ENCODE data around the gene TUBGCP6.

DNA sequence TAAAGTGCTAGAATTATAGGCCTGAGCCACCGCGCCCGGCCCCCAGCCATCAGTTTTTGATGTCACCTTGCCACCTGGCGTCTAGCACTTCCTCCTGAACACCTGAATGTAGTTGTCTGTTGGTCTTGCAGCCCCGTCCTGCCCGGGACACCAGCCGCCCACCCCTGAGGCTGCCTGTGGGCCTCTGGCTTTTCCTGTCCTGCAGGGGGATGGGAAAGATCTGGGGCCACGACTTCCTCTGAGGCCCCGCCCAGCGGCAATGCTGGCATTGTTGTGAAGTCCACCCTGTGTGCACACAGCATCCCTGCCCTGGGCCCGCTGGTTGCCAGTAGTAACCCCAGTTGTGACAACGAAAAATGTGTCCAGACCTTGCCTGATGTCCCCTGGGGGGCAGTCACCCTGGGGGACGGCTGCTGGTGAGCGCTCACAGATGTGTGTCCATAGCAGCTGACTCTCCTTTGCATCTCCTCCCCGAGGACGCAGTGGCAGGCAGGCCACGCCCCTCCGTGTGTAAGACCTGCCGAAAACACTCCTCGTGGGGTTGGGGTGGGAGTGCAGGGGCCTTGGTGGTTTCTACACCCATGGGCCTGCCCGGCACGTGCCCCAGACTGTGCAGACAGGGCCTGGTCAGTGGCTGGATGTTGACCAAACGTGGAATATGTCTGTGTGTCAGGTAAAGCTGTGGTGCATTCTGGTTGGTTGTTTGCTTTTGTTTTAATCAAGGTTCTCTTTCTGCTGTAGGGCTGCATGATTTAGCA lies 37.3 kb downstream of the TUBGCP6 start:
- TF ChIP-seq POLR2AphosphoS5 (IDR thresholded peaks at IDR 0.05; ENCODE audit: low read depth, low read length) (no peak), SIN3A (IDR thresholded peaks at IDR 0.05; ENCODE audit: borderline replicate concordance, insufficient read depth, low read depth, low read length) (no peak)
- TF ChIP-seq, protein P1, sequence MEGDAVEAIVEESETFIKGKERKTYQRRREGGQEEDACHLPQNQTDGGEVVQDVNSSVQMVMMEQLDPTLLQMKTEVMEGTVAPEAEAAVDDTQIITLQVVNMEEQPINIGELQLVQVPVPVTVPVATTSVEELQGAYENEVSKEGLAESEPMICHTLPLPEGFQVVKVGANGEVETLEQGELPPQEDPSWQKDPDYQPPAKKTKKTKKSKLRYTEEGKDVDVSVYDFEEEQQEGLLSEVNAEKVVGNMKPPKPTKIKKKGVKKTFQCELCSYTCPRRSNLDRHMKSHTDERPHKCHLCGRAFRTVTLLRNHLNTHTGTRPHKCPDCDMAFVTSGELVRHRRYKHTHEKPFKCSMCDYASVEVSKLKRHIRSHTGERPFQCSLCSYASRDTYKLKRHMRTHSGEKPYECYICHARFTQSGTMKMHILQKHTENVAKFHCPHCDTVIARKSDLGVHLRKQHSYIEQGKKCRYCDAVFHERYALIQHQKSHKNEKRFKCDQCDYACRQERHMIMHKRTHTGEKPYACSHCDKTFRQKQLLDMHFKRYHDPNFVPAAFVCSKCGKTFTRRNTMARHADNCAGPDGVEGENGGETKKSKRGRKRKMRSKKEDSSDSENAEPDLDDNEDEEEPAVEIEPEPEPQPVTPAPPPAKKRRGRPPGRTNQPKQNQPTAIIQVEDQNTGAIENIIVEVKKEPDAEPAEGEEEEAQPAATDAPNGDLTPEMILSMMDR (IDR thresholded peaks at IDR 0.05) = no peak
